HG02642 (cell line): ENCODE data around the gene CERS1.
A peak's percentile ranks its signal among the peaks of the same experiment; 100 is the strongest.
"Not testable (repeated sequence)": the region's sequence is repeated elsewhere in the genome, so short reads cannot be mapped to it uniquely, and the experiment has no call there.

Source experiments
- ATAC-seq: cut with Tn5 transposase; IDR thresholded peaks from one replicate; pipeline ENCODE4 v1.9.1; 2021; ENCODE audit warnings: mild to moderate bottlenecking; ENCODE audit not compliant: unreplicated experiment, poor library complexity

The CERS1 gene

GRCh38 chr19:18919900-18920214 is 23.9 kb upstream of the CERS1 start:
- ATAC-seq = no peak

GRCh38 chr19:18919086-18919899 is 23.3 kb upstream of the CERS1 start, which contains the start of the genes COPE and DDX49:
Gene COPE, minus strand, starts transcription at chr19:18919387. Its CDS starts 39 bp downstream, at chr19:18919348.
Gene DDX49, plus strand, starts transcription at chr19:18919715. Its CDS starts 27 bp downstream, at chr19:18919742.
- peak; percentile 93 for ATAC-seq

- ATAC-seq = not testable (repeated sequence)
Measured at GRCh38 chr19:18917593-18917992, 21.6 kb upstream of the CERS1 start.

- ATAC-seq = no peak
Measured at GRCh38 chr19:18915639-18916038, 19.7 kb upstream of the CERS1 start.

- ATAC-seq = no peak
Measured at GRCh38 chr19:18913466-18913865, 17.5 kb upstream of the CERS1 start.

- ATAC-seq = no peak
Measured at GRCh38 chr19:18912933-18913332, 17.0 kb upstream of the CERS1 start.

- no peak for ATAC-seq
Measured at GRCh38 chr19:18910801-18911436, 15.0 kb upstream of the CERS1 start.

GRCh38 chr19:18910010-18910409 is 14.1 kb upstream of the CERS1 start:
- no peak for ATAC-seq

GRCh38 chr19:18908917-18909619 is 13.1 kb upstream of the CERS1 start:
- no peak for ATAC-seq

- no peak for ATAC-seq
Measured at GRCh38 chr19:18906605-18907519, 10.9 kb upstream of the CERS1 start.

- ATAC-seq = no peak
Measured at GRCh38 chr19:18905513-18906236, 9.7 kb upstream of the CERS1 start.

- no peak for ATAC-seq
Measured at GRCh38 chr19:18905058-18905456, 9.1 kb upstream of the CERS1 start.

- ATAC-seq = no peak
Measured at GRCh38 chr19:18904334-18905057, 8.5 kb upstream of the CERS1 start.

- no peak for ATAC-seq
Measured at GRCh38 chr19:18903156-18904037, 7.4 kb upstream of the CERS1 start.

GRCh38 chr19:18902519-18902918 is 6.6 kb upstream of the CERS1 start:
- ATAC-seq = not testable (repeated sequence)

- no peak for ATAC-seq
Measured at GRCh38 chr19:18901491-18901890, 5.5 kb upstream of the CERS1 start.

- no peak for ATAC-seq
Measured at GRCh38 chr19:18900700-18901481, 4.9 kb upstream of the CERS1 start.
